ENCODE results near the gene PDK3.

- TF ChIP-seq EZH2 (IDR thresholded peaks at IDR 0.05; ENCODE audit: borderline replicate concordance, low read depth, low read length, poor library complexity, severe bottlenecking), result no peak
- TF ChIP-seq, protein P1, sequence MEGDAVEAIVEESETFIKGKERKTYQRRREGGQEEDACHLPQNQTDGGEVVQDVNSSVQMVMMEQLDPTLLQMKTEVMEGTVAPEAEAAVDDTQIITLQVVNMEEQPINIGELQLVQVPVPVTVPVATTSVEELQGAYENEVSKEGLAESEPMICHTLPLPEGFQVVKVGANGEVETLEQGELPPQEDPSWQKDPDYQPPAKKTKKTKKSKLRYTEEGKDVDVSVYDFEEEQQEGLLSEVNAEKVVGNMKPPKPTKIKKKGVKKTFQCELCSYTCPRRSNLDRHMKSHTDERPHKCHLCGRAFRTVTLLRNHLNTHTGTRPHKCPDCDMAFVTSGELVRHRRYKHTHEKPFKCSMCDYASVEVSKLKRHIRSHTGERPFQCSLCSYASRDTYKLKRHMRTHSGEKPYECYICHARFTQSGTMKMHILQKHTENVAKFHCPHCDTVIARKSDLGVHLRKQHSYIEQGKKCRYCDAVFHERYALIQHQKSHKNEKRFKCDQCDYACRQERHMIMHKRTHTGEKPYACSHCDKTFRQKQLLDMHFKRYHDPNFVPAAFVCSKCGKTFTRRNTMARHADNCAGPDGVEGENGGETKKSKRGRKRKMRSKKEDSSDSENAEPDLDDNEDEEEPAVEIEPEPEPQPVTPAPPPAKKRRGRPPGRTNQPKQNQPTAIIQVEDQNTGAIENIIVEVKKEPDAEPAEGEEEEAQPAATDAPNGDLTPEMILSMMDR (conservative IDR thresholded peaks at IDR 0.05; ENCODE audit: low read depth, low read length), result no peak
Observed at GRCh38 chrX:24542756-24543155, 77.7 kb downstream of the PDK3 start.

Data from A673 (cell line).